IMR-90 (cell line): ENCODE measurements around the gene TMEM269.

Source experiments
- BHLHE40 ChIP-seq: fragments of 150-350 bp; IDR thresholded peaks from 2 replicates; pipeline ENCODE4 v1.6.1; 2016; ENCODE audit warnings: mild to moderate bottlenecking, low read depth, low read length
- CEBPB ChIP-seq: IDR thresholded peaks from 2 replicates; pipeline ENCODE4 v1.6.1; 2012; ENCODE audit warnings: low read depth, low read length, improper control_type of control experiment
- FOS ChIP-seq: fragments of 150-350 bp; IDR thresholded peaks from 2 replicates; pipeline ENCODE4 v1.6.1; 2016; ENCODE audit warnings: low read depth, low read length
- MAFK ChIP-seq: IDR thresholded peaks from 2 replicates; pipeline ENCODE4 v1.6.1; 2012; ENCODE audit warnings: low read depth, low read length, improper control_type of control experiment
- MXI1 ChIP-seq: IDR thresholded peaks from 2 replicates; pipeline ENCODE4 v1.6.1; 2012; ENCODE audit warnings: low read depth, mild to moderate bottlenecking, low read length, moderate library complexity, borderline replicate concordance
- NFE2L2 ChIP-seq: fragments of 150-350 bp; IDR thresholded peaks from 2 replicates; pipeline ENCODE4 v1.6.1; 2016; ENCODE audit warnings: low read depth, mild to moderate bottlenecking, low read length
- POLR2A ChIP-seq: IDR thresholded peaks from 2 replicates; pipeline ENCODE4 v1.6.1; 2012; ENCODE audit warnings: mild to moderate bottlenecking, low read depth, low read length
- RAD21 ChIP-seq: IDR thresholded peaks from 2 replicates; pipeline ENCODE4 v1.6.1; 2012; ENCODE audit warnings: low read length, improper control_type of control experiment
- SMC3 ChIP-seq: fragments of 150-350 bp; IDR thresholded peaks from 2 replicates; pipeline ENCODE4 v1.6.1; 2016; ENCODE audit warnings: low read depth, mild to moderate bottlenecking, antibody characterized with exemption, low read length, moderate library complexity
- TF ChIP-seq, protein P1 (sequence below): conservative IDR thresholded peaks from 2 replicates; pipeline ENCODE4 v1.5.1; 2012; ENCODE audit warnings: mild to moderate bottlenecking, low read depth, low read length, improper control_type of control experiment
- TF ChIP-seq, protein P2 (sequence below): fragments of 150-350 bp; IDR thresholded peaks from 2 replicates; pipeline ENCODE4 v1.6.1; 2017; ENCODE audit warnings: mild to moderate bottlenecking, antibody characterized with exemption, low read length, low read depth

DNA sequence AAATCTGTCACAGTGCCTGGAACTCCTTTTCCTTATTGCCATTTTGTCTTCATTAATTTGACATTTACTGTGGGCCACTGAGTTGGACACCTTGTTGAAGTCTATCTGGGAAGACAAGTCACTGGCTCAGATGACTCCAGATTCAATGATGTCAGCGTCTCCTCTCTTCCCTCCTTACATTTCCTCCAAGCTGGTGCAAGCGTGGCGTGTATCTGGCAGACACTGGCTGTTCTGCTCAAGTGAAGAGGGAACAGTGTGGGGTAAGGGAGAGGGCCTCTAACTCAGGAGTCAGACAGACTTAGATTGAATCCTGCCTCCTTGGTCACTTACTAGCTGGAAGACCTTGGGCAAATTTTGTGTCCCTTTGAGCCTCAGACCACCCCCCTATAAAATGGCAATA is 52.9 kb downstream of the TMEM269 start:
- TF ChIP-seq SMC3 (no peak), RAD21 (no peak), POLR2A (no peak), CEBPB (no peak), NFE2L2 (no peak), BHLHE40 (no peak), FOS (no peak), MXI1 (no peak), MAFK (no peak)
- TF ChIP-seq, protein P1, sequence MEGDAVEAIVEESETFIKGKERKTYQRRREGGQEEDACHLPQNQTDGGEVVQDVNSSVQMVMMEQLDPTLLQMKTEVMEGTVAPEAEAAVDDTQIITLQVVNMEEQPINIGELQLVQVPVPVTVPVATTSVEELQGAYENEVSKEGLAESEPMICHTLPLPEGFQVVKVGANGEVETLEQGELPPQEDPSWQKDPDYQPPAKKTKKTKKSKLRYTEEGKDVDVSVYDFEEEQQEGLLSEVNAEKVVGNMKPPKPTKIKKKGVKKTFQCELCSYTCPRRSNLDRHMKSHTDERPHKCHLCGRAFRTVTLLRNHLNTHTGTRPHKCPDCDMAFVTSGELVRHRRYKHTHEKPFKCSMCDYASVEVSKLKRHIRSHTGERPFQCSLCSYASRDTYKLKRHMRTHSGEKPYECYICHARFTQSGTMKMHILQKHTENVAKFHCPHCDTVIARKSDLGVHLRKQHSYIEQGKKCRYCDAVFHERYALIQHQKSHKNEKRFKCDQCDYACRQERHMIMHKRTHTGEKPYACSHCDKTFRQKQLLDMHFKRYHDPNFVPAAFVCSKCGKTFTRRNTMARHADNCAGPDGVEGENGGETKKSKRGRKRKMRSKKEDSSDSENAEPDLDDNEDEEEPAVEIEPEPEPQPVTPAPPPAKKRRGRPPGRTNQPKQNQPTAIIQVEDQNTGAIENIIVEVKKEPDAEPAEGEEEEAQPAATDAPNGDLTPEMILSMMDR: no peak
- TF ChIP-seq, protein P2, sequence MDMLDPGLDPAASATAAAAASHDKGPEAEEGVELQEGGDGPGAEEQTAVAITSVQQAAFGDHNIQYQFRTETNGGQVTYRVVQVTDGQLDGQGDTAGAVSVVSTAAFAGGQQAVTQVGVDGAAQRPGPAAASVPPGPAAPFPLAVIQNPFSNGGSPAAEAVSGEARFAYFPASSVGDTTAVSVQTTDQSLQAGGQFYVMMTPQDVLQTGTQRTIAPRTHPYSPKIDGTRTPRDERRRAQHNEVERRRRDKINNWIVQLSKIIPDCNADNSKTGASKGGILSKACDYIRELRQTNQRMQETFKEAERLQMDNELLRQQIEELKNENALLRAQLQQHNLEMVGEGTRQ: no peak
